Activated CD8-positive, alpha-beta T cell treated with anti-CD3 and anti-CD28 coated beads for 36 hours (primary cell): Measurements from ENCODE around the gene UVRAG. TPM values are rescaled to one million over a fixed set of nuclear protein-coding genes. Genes with fewer than 3 reads are reported as not detected.

Source experiments
- ATAC-seq: fragments of 200-7000 bp; cut with Tn5 transposase; one replicate; pipeline ENCODE4 v1.10.0; 2021; ENCODE audit warnings: mild to moderate bottlenecking, moderate library complexity
- CTCF ChIA-PET: fragments of 350-600 bp; sonication (Branson Sonifier 250); formaldehyde crosslinking; loops from one replicate; lab custom pipeline; 2021; ENCODE audit warnings: antibody characterized with exemption; lab: Charles Lee
- POLR2A ChIA-PET: fragments of 350-600 bp; sonication (Branson Sonifier 250); formaldehyde crosslinking; loops from one replicate; lab custom pipeline; 2021; ENCODE audit warnings: antibody characterized with exemption; lab: Charles Lee
- DNase-seq: peaks from one replicate; pipeline ENCODE4 v3.0.0-alpha.2; 2020
- H3K27ac Mint-ChIP-seq: one replicate; pipeline ENCODE4 v1.8.0; 2021; ENCODE audit warnings: mild to moderate bottlenecking, mixed read lengths
- H3K27me3 Mint-ChIP-seq: one replicate; pipeline ENCODE4 v1.8.0; 2021; ENCODE audit warnings: mixed read lengths
- H3K36me3 Mint-ChIP-seq: one replicate; pipeline ENCODE4 v1.8.0; 2021; ENCODE audit warnings: low read depth, mixed read lengths
- H3K4me1 Mint-ChIP-seq: one replicate; pipeline ENCODE4 v1.8.0; 2021; ENCODE audit warnings: low read depth, mixed read lengths
- H3K4me3 Mint-ChIP-seq: one replicate; pipeline ENCODE4 v1.8.0; 2021; ENCODE audit warnings: mild to moderate bottlenecking, moderate library complexity, mixed read lengths
- H3K9me3 Mint-ChIP-seq: one replicate; pipeline ENCODE4 v1.8.0; 2021; ENCODE audit warnings: mixed read lengths
- CTCF ChIP-seq: fragments of 200-600 bp; IDR thresholded peaks from one replicate; pipeline ENCODE4 v1.8.0; 2022; ENCODE audit warnings: antibody characterized with exemption, mild to moderate bottlenecking
- intact Hi-C: fragments of 100-400 bp; cut with micrococcal nuclease; formaldehyde crosslinking; loops from one replicate; pipeline ENCODE4 v1.10.0; 2022
- total RNA-seq, 2 experiments: library from RNA; stranded (reverse); gene quantifications; one replicate each; pipeline ENCODE4 v1.2.3, GENCODE V29; 2021

Gene UVRAG
- total RNA-seq, 2 experiments from 2014 or later, result 14.4 to 15.7 TPM

GRCh38 chr11:75994616-75995015, 179.6 kb downstream of the UVRAG start:
- no peaks in the 10 kb centered on the region for H3K27me3 Mint-ChIP-seq
- intact Hi-C loops, result no loop called here
- peaks cover 7% of the 10 kb centered on the region for H3K4me1 Mint-ChIP-seq
- H3K9me3 Mint-ChIP-seq, result peaks cover 5% of the 10 kb centered on the region
- no peak for ATAC-seq
- H3K27ac Mint-ChIP-seq, result no peak overlapping the region
- ChIA-PET CTCF (no interaction called here), POLR2A (no interaction called here)
- TF ChIP-seq CTCF, result no peak
- no peak overlapping the region for H3K4me3 Mint-ChIP-seq
- peaks cover 4% of the 10 kb centered on the region for H3K36me3 Mint-ChIP-seq
- DNase-seq, result no peak

- DNase-seq (no peak), ATAC-seq (no peak)
- ChIA-PET CTCF (interaction anchor here (0.8 to 2.3 kb wide), 5 partner anchors 13 to 291 kb away, joined by 3 to 5 read pairs (median 4); no protein-coding TSS in a partner anchor), POLR2A (no interaction called here)
- Mint-ChIP-seq H3K4me3 (no peak overlapping the region), H3K36me3 (peaks cover 13% of the 10 kb centered on the region), H3K27ac (no peak overlapping the region), H3K27me3 (no peaks in the 10 kb centered on the region), H3K9me3 (peaks cover 9% of the 10 kb centered on the region), H3K4me1 (no peaks in the 10 kb centered on the region)
- TF ChIP-seq CTCF, result no peak
- intact Hi-C loops, result no loop called here
Observed at GRCh38 chr11:75996523-75997442, 181.8 kb downstream of the UVRAG start.

- ATAC-seq (no peak), DNase-seq (no peak)
- H3K27ac Mint-ChIP-seq, result no peak overlapping the region
- intact Hi-C loops, result no loop called here
- POLR2A ChIA-PET, result no interaction called here
- H3K27me3 Mint-ChIP-seq, result no peaks in the 10 kb centered on the region
- H3K4me3 Mint-ChIP-seq, result no peak overlapping the region
- H3K9me3 Mint-ChIP-seq, result peaks cover 4% of the 10 kb centered on the region
- H3K36me3 Mint-ChIP-seq, result peaks cover 36% of the 10 kb centered on the region
- no peaks in the 10 kb centered on the region for H3K4me1 Mint-ChIP-seq
- no peak for TF ChIP-seq CTCF
- CTCF ChIA-PET, result no interaction called here
Observed at GRCh38 chr11:76004400-76004799, 189.4 kb downstream of the UVRAG start.

- ATAC-seq (no peak), DNase-seq (no peak)
- Mint-ChIP-seq H3K27me3 (no peaks in the 10 kb centered on the region), H3K4me3 (no peak overlapping the region), H3K4me1 (no peaks in the 10 kb centered on the region), H3K36me3 (peaks cover 33% of the 10 kb centered on the region), H3K9me3 (peaks cover 4% of the 10 kb centered on the region), H3K27ac (no peak overlapping the region)
- ChIA-PET POLR2A (no interaction called here), CTCF (no interaction called here)
- no peak for TF ChIP-seq CTCF
- intact Hi-C loops, result no loop called here
Observed at GRCh38 chr11:76005756-76006155, 190.7 kb downstream of the UVRAG start.

GRCh38 chr11:76007166-76007565, 192.2 kb downstream of the UVRAG start:
- Mint-ChIP-seq H3K4me1 (no peaks in the 10 kb centered on the region), H3K36me3 (peaks cover 28% of the 10 kb centered on the region), H3K27ac (no peak overlapping the region), H3K4me3 (no peak overlapping the region), H3K27me3 (no peaks in the 10 kb centered on the region), H3K9me3 (no peaks in the 10 kb centered on the region)
- TF ChIP-seq CTCF, result no peak
- intact Hi-C loops, result no loop called here
- ChIA-PET CTCF (interaction anchor here (1.0 kb wide), 1 partner anchor 145 kb away, joined by 4 read pairs; no protein-coding TSS in a partner anchor), POLR2A (interaction anchor here (0.6 kb wide), 1 partner anchor 13 kb away, joined by 3 read pairs; no protein-coding TSS in a partner anchor)
- DNase-seq (no peak), ATAC-seq (no peak)
